Colon (tissue), 2 donors: ENCODE results near the gene INKA2.

Experiments used
- FAIRE-seq: peaks from 2 replicates; lab custom pipeline; 2012; peaks lifted over from hg19 to GRCh38; lab: Jason Lieb, UNC
- donor health status: control.
- donor health status: control.

INKA2 gene

GRCh38 chr1:111702504-111703050, 36.6 kb downstream of the INKA2 start:
- FAIRE-seq: no peak

GRCh38 chr1:111699268-111699667, 39.9 kb downstream of the INKA2 start:
- no peak for FAIRE-seq

DNA sequence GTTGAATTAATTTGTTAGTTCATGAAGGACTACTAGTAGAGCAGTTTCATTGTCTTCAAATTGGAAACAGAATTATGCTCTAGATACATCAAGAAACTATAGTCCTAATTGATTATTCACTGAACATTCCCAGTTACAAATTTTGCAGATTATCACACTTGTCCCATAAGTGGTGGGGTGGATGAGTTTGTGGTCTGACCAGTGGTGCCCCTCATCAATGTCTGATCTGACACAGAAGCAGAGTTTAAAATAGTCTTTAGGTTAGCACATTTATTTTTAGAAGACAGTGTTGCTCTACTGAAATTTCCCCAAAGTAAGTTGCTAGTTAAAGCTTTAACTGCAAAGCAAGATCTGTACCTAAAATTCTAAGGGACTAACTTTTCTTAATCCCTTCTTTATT, 42.9 kb downstream of the INKA2 start:
- no peak for FAIRE-seq

DNA sequence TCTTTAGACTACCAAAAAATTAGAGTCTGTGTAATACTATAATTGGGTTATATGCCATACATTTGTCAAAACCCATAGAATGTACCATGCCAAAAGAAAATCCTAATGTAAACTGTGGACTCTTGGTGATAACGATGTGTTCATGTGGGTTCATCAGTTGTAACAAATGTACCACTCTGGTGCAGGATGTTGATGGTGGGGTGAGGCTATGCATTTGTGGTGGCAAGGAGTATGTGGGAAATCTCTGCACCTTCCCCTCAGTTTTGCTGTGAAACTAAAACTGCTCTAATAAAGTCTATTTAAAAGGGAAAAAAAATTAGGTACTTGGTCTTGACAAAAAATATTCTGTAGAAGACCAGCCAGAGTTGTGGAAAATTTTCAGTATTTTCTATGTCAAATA, 43.4 kb downstream of the INKA2 start:
- FAIRE-seq: no peak

GRCh38 chr1:111691886-111692285, 47.3 kb downstream of the INKA2 start:
- no peak for FAIRE-seq

GRCh38 chr1:111690306-111690617, 48.9 kb downstream of the INKA2 start:
- no peak for FAIRE-seq
